Measurements from ENCODE around the gene CHI3L2. TPM values are rescaled to one million over a fixed set of nuclear protein-coding genes. Genes with fewer than 3 reads are reported as not detected.

CHI3L2 gene
- total and polyA plus RNA-seq, 2 of the 4 experiments (the other 2 are of a cell fraction): 0.18 to 0.19 TPM

DNA sequence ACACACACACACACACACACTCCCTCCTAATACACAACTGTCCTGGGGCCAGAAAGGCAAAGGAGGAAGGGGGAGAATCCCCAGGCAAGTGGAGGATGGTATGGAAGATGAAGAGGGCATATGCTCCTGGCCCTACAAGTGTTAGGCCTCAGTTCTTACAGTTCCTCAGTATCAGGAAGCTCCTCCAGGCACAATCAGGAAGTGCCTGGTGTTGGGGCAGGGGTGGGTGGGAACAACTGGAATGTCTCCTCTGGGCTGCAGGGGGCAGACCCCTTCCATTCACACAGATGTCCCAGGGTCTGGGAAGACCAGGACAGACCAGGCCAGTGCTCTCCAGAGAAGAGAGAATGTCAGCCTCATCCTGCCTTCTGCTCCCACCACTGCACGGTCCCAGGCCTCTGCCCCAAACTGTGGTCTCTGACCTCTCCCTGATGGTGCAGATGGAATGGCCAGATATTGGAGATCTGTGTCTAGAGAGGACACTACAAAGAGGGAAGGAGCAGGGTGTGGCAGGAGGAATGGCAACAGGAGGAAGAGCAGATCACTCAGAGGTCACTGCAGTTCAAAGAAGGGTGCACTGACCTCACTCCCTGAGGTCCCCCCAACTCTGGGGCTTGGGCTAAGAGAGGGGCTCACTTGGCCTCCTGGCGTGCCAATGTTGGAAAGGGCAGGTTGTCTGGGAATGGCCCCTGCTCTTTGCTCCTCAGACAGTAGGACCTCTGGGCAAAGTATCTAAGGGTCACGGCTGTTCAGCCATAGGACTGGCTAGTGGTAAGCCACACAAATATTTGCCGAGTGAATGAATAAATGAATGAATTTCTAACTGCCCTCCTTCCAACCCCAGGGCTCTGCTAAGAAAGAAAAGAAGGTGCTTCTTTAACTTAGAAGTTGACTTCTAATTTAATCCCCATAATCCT lies 24.5 kb upstream of the CHI3L2 start:
- Histone ChIP-seq H3K23ac (ENCODE audit: low read depth, low read length) (no peak overlapping the region), H3K9me1 (ENCODE audit: insufficient read depth, low read length) (peaks cover 2% of the 10 kb centered on the region; the same call in 1 of the 2 replicates), H2BK20ac (ENCODE audit: low read depth, low read length) (peak overlapping the region; percentile 42; the same call in 1 of the 2 replicates), H4K5ac (ENCODE audit: low read depth, low read length) (peak overlapping the region; percentile 55; the same call in 1 of the 2 replicates), H3K18ac (ENCODE audit: low read depth, low read length) (no peak overlapping the region), H3K4me1 (ENCODE audit: control insufficient read depth, insufficient read depth, low read length) (peaks cover 16% of the 10 kb centered on the region), H3K27ac (ENCODE audit: insufficient read depth, low read length) (no peak overlapping the region), H3K4me2 (ENCODE audit: low read depth, low read length) (no peak overlapping the region), H2BK15ac (ENCODE audit: low read depth, low read length) (no peak overlapping the region), H3K14ac (replicated peaks; ENCODE audit: low read depth, low read length) (no peak overlapping the region), H3K36me3 (ENCODE audit: control insufficient read depth, insufficient read depth, low read length) (no peaks in the 10 kb centered on the region), H3K4me3 (ENCODE audit: insufficient read depth, low read depth, low read length) (no peak overlapping the region), H3K56ac (ENCODE audit: extremely low read depth, insufficient read depth, low read length) (no peak overlapping the region), H2AFZ (replicated peaks; ENCODE audit: low read length, poor library complexity) (peak overlapping the region; percentile 90), H3K4ac (ENCODE audit: low read depth, low read length) (0 out of 2 replicates have a peak overlapping the region, but pooled peaks have one; percentile 2), H2BK120ac (ENCODE audit: low read depth, low read length) (no peak overlapping the region), H4K91ac (ENCODE audit: insufficient read depth, low read depth, low read length) (no peak overlapping the region), H4K20me1 (ENCODE audit: insufficient read depth, low read length) (no peaks in the 10 kb centered on the region), H2BK5ac (ENCODE audit: low read depth, low read length, poor library complexity, severe bottlenecking) (no peak overlapping the region), H3K27me3 (ENCODE audit: control insufficient read depth, insufficient read depth, low read length) (peaks cover 18% of the 10 kb centered on the region), H2AK9ac (replicated peaks; ENCODE audit: low read depth, low read length, poor library complexity) (no peak overlapping the region), H4K8ac (ENCODE audit: low read depth in 2 of 2, low read length in 2 of 2) (no peak overlapping the region), H2AK5ac (ENCODE audit: low read depth, low read length) (0 out of 2 replicates have a peak overlapping the region, but pooled peaks have one; percentile 43), H3K9me3 (ENCODE audit: control insufficient read depth, insufficient read depth, low read length) (no peaks in the 10 kb centered on the region), H3K9ac (ENCODE audit: low read depth, low read length) (no peak overlapping the region), H3K79me1 (ENCODE audit: low read depth in 1 of 2, low read length in 2 of 2) (no peaks in the 10 kb centered on the region)
- intact Hi-C loops (cut with micrococcal nuclease): no loop called here
- CTCF ChIA-PET: no interaction called here
- POLR2A ChIA-PET (ENCODE audit: unreplicated experiment): no interaction called here
- dilution Hi-C loops (cut with HindIII; ENCODE audit: low sequenced_read_pairs, unreplicated experiment): no loop called here
- ATAC-seq (ENCODE audit: low read depth) (no peak), DNase-seq (no peak)
- BruUV-seq (replicated peaks): no TSS peak
- in situ Hi-C loops (cut with MboI; ENCODE audit: low sequenced_read_pairs): no loop called here
- no peak for TF ChIP-seq ELK1 (IDR thresholded peaks at IDR 0.05; ENCODE audit: borderline replicate concordance, low read depth, low read length)
- 100% methylated on average over 1 of the region's 4 CpGs; no CpG with 5 or more reads in 1 of the 2 experiments for WGBS, 2 experiments (ENCODE audit: extremely low coverage in 2 of 2, insufficient read length in 1 of 2)
